ENCODE data around the gene VWCE.
"Not testable (repeated sequence)": the region's sequence is repeated elsewhere in the genome, so short reads cannot be mapped to it uniquely, and the experiment has no call there.

Gene VWCE

GRCh38 chr11:61211327-61211952, 83.7 kb downstream of the VWCE start:
- not testable (repeated sequence) for DNase-seq

DNA sequence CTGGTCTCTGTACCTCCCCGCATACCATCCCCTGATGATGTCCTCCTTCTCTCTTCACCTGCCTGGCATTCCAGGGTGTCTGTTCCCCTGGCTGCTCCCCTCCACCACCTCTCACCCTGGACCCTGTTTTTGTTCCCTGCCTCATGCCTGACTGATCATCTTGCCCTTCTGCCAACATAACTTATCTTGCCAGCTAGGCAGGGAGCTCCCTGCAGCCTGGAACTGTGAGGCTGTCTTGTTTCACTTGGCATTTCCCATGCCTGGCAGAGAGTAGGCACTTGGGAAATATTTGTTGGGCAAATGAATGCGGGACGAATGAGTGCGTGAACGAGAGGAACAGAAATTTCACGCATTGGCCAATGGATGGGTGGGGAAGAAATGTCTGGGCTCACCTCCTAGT, 84.5 kb downstream of the VWCE start:
- not testable (repeated sequence) for DNase-seq
